GM12878 (cell line): Measurements from ENCODE around the gene RNF41.

Experiments used
- GATAD2B ChIP-seq: fragments of 450-650 bp; conservative IDR thresholded peaks from 2 replicates; pipeline ENCODE4 v1.6.1; 2017; ENCODE audit warnings: low read depth, mild to moderate bottlenecking, moderate library complexity
- POLR2A ChIP-seq: IDR thresholded peaks from 2 replicates; pipeline ENCODE4 v1.6.1; 2011; ENCODE audit warnings: low read depth, mild to moderate bottlenecking, low read length
- REST ChIP-seq: IDR thresholded peaks from 2 replicates; pipeline ENCODE4 v1.6.1; 2012; ENCODE audit warnings: mild to moderate bottlenecking, low read depth, low read length
- ZBTB40 ChIP-seq: fragments of 450-650 bp; IDR thresholded peaks from 2 replicates; pipeline ENCODE4 v1.6.1; 2016; ENCODE audit warnings: mild to moderate bottlenecking, moderate library complexity, borderline replicate concordance

GRCh38 chr12:56241424-56242303 is 19.9 kb upstream of the RNF41 start:
- TF ChIP-seq POLR2A (no peak), GATAD2B (no peak), REST (no peak), ZBTB40 (no peak)
